GM18867 (cell line): ENCODE measurements around the gene SERPINE1.

ENCODE experiments used
- ATAC-seq: cut with Tn5 transposase; IDR thresholded peaks from one replicate; pipeline ENCODE4 v1.9.1; 2021; ENCODE audit warnings: mild to moderate bottlenecking, moderate library complexity; ENCODE audit not compliant: unreplicated experiment

SERPINE1 gene

GRCh38 chr7:101151908-101152651, 25.2 kb downstream of the SERPINE1 start:
- no peak for ATAC-seq

- ATAC-seq, result peak; percentile 76
Observed at GRCh38 chr7:101153969-101154692, 27.2 kb downstream of the SERPINE1 start, which contains the start of gene AP1S1. AP1S1 (plus strand) TSS chr7:101154476; CDS start chr7:101154515, 39 bp downstream.

DNA sequence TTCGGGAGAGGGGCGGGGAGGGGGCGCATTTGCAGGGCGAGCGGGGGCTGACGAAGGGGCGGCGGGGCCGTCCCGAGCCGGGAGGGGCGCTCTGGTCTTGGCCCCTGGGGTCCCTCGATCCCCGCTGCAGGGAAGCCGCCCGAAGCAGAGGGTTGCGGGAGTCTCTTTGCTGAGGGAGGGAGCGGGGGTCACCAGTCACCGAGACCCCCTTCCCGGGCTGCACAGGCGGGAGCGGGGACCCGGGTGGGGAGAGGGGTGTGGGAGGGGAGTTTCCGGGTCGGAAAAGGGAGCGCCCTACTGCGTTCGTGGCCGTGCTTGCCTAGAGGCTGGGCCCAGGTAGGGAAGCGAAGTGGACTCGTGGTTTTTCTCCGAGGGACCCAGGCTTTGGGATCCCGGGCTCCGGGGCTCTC, 27.8 kb downstream of the SERPINE1 start:
- ATAC-seq, result peak; percentile 8

- ATAC-seq, result no peak
Observed at GRCh38 chr7:101155303-101155702, 28.4 kb downstream of the SERPINE1 start.

- no peak for ATAC-seq
Observed at GRCh38 chr7:101156277-101156676, 29.4 kb downstream of the SERPINE1 start.

- no peak for ATAC-seq
Observed at GRCh38 chr7:101156866-101157589, 30.1 kb downstream of the SERPINE1 start.

GRCh38 chr7:101159696-101160674, 33.1 kb downstream of the SERPINE1 start:
- ATAC-seq, result no peak

GRCh38 chr7:101160910-101161309, 34.0 kb downstream of the SERPINE1 start:
- no peak for ATAC-seq

- ATAC-seq, result no peak
Observed at GRCh38 chr7:101161692-101162471, 35.0 kb downstream of the SERPINE1 start.

DNA sequence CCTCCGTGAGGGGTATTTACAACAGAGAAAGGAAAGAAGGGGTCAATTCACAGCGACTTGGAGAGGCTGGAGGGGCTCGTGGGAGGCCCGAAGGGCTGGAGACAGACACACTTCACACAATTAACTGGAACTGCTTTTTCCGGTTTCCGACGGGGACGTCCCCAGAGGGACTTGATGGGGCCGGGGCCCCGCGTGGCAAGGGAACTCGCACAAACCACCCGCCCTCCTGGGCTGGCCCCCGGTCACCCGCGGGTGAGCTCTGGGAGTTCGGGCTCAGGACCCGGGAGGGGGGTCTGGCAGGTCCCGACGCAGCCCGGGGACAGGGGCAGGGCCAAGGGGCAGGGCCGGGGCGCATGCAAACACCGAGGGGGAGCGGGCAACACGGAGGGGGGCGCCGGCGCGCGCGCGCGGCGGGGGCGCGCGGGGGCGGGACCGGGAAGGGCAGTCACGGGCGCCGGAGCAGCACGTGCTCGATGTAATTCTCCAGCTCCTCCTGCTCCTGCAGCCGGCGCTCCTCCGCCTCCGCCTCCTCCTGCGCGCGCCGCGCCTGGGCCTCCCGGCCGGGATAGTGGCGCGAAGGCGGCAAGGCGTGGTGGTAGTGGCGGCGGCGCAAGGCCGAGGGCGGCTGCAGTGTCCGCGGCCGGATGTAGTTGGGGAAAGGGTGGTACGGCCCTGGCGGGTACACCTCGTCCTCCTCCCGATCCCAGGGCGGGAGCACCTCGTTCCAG, 35.8 kb downstream of the SERPINE1 start:
- no peak for ATAC-seq

DNA sequence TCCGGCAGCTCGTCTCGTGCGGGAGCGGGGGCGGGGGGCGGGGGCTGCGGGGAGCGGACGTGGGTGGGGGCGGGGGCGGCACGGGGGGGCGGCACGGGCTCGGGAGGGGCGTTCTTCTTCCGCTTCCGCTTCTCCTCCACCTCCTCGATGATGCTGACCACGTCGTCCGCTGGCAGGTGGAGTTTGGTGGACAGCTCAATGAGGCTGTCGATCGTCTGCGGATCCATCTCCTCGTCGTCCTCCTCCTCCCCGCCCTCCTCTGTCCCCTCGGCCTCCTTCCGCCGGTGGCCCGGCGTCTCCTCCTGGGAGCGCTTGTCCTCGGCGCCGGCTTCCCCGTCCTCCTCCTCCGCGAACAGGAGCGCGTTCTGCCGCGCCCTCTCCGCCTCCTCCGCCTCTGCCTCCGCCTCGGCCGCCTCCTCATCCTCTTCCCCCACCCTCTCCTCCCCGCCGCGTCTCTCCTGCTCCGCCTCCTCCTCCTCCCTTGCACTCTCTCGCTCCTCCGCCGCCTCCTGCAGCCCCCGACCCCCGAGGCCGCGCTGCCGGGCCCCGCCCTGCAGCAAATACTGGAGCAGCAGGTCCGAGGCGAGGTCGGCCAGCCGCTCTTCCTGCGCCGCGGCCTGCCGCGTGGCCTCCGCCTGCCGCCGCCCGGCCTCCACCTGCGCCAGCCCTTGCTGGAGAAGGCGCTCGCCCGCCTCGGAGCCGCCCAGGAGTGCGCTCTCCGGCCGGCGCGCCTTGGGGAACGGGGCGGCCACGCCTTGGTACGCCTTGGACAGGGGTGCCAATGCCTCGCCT, 36.6 kb downstream of the SERPINE1 start:
- no peak for ATAC-seq

DNA sequence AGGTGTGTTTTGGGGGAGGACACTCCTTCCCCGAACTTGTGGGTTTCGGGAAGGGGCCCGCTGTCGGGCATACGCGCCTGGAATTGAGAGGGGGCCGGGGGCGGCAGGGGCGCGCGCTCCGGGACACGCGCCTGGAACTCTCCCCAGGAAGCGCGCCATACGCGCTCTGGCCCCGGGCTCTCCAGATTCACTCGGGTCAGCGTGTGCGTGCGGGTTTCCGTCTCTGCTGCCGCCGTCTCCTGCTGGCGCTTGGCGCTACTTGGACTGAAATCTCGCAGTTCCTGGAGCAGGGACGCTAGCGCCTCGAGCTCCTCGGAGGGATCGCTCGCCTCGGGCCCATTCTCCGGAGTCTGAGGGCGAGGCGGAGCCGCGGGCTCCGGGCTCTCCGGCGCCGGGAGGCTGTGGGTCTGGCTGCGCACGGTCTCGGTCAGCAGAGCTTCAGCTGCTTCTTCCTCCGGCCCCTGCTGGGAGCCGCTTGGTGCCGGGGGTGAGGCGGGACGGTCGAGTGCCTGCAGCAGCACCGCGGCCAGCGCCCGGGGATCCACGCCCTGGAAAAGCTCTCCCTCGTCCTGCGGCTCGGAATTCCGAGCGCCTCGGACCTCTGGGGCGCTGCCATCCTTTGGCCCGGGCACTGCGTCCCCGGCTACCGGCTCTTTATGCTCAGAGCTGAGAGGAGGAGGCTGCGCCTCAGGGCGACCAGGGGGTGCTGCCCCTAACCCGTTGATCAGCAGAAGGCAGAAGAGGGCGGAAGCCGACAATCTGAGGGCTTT, 37.4 kb downstream of the SERPINE1 start:
- no peak for ATAC-seq

GRCh38 chr7:101165075-101165957, 38.4 kb downstream of the SERPINE1 start, which contains the start of gene VGF:
VGF (minus strand) TSS chr7:101165569; CDS start chr7:101164843, 726 bp downstream.
- ATAC-seq, result peak; percentile 81

- ATAC-seq, result no peak
Observed at GRCh38 chr7:101165958-101166647, 39.2 kb downstream of the SERPINE1 start.

GRCh38 chr7:101166648-101166908, 39.7 kb downstream of the SERPINE1 start:
- no peak for ATAC-seq
